ENCODE measurements around the gene ARPC5. TPM values are rescaled to one million over a fixed set of nuclear protein-coding genes. Genes with fewer than 3 reads are reported as not detected.
A peak's percentile ranks its signal among the peaks of the same experiment; 100 is the strongest.

Gene ARPC5
- polyA plus RNA-seq, 3 donors: 110 to 1,089 (median 1,064) TPM

GRCh38 chr1:183600634-183601033, 34.9 kb downstream of the ARPC5 start:
- TF ChIP-seq CTCF (IDR thresholded peaks at IDR 0.05): no peak
- Histone ChIP-seq H3K9me3 (replicated peaks in 1 of 2; ENCODE audit: control insufficient read depth in 1 of 2, insufficient read depth in 1 of 2, low read length in 2 of 2) (no peaks in the 10 kb centered on the region), H4K20me1 (ENCODE audit: insufficient read depth, low read length) (no peaks in the 10 kb centered on the region), H3K4me1 (ENCODE audit: control insufficient read depth in 1 of 2, insufficient read depth in 2 of 2, low read length in 2 of 2) (peaks cover 78 to 93% of the 10 kb centered on the region in 2 donors), H2AFZ (ENCODE audit: insufficient read depth, low read depth, low read length, poor library complexity, severe bottlenecking) (no peak overlapping the region), H3K4me3 (replicated peaks in 1 of 3; ENCODE audit: low read depth in 2 of 3, low read length in 3 of 3) (no peak overlapping the region), H3K4me2 (replicated peaks; ENCODE audit: extremely low read depth, low read length, poor library complexity, severe bottlenecking) (no peak overlapping the region), H3K79me2 (ENCODE audit: insufficient read depth, low read length) (peaks cover 11% of the 10 kb centered on the region), H3K27ac (ENCODE audit: low read depth in 1 of 2, low read length in 2 of 2) (peak overlapping the region; percentile 74 to 98), H3K9ac (ENCODE audit: insufficient read depth, low read length, poor library complexity, severe bottlenecking) (peak overlapping the region; percentile 46), H3K27me3 (ENCODE audit: control insufficient read depth in 2 of 2, insufficient read depth in 2 of 2, low read length in 2 of 2) (no peaks in the 10 kb centered on the region), H3K36me3 (replicated peaks in 1 of 2; ENCODE audit: control insufficient read depth in 1 of 2, insufficient read depth in 2 of 2, low read length in 2 of 2) (no peaks in the 10 kb centered on the region)
- Mint-ChIP-seq H3K36me3 (peaks cover 2 to 15% of the 10 kb centered on the region in 2 donors), H3K4me1 (peaks cover 92% of the 10 kb centered on the region), H3K9me3 (peaks cover 0 to 3% (median 0%) of the 10 kb centered on the region in 7 donors), H3K4me3 (no peak overlapping the region), H3K27ac (peak overlapping the region; percentile 96 to 99 (median 97)), H3K27me3 (ENCODE audit: low read depth in 3 of 3) (no peaks in the 10 kb centered on the region)
- intact Hi-C loops (cut with micrococcal nuclease): loop anchor here in 1 of 2 donors (1.0 kb wide), 1 partner anchor 10 kb away; the partner anchor contains the start of gene NCF2
- 100% methylated on average over 1 of the region's 3 CpGs for WGBS (ENCODE audit: insufficient coverage)
- peak; percentile 34 to 46 (median 37) for DNase-seq

DNA sequence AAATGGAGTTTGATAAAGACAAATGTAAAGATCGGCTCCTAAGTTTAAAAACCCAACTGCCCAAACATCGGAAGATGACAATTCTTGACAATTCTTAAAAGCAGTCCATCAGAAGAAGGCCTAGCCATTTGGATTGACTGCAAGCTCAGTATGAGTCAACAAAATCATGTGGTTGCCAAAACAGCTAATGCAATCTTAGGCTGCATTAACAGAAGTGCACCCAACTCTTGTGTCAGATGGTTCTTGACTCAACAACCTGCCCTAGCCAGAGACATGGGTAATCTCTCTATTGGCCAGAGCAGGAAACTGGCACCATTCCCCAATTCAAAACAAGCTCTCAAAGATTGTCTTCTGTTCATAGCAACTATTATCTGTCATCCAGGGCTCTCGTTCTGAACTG, 35.4 kb downstream of the ARPC5 start:
- no peaks in the 10 kb centered on the region for H4K20me1 ChIP-seq (ENCODE audit: insufficient read depth, low read length)
- peaks cover 90% of the 10 kb centered on the region for H3K4me1 Mint-ChIP-seq
- no peaks in the 10 kb centered on the region for H3K36me3 ChIP-seq (replicated peaks in 1 of 2; ENCODE audit: control insufficient read depth in 1 of 2, insufficient read depth in 2 of 2, low read length in 2 of 2)
- H3K4me3 ChIP-seq (replicated peaks in 1 of 3; ENCODE audit: low read depth in 2 of 3, low read length in 3 of 3): no peak overlapping the region
- H2AFZ ChIP-seq (ENCODE audit: insufficient read depth, low read depth, low read length, poor library complexity, severe bottlenecking): no peak overlapping the region
- H3K9me3 ChIP-seq (replicated peaks in 1 of 2; ENCODE audit: control insufficient read depth in 1 of 2, insufficient read depth in 1 of 2, low read length in 2 of 2): no peaks in the 10 kb centered on the region
- WGBS (ENCODE audit: insufficient coverage): 100% methylated on average over 1 of the region's 3 CpGs
- no peak overlapping the region for H3K4me3 Mint-ChIP-seq
- intact Hi-C loops (cut with micrococcal nuclease): loop anchor here in 1 of 2 donors (1.0 kb wide), 1 partner anchor 10 kb away; the partner anchor contains the start of gene NCF2
- H3K36me3 Mint-ChIP-seq: peaks cover 2 to 15% of the 10 kb centered on the region in 2 donors
- H3K27ac Mint-ChIP-seq: peak overlapping the region; percentile 96 to 99 (median 97)
- H3K27me3 ChIP-seq (ENCODE audit: control insufficient read depth in 2 of 2, insufficient read depth in 2 of 2, low read length in 2 of 2): no peaks in the 10 kb centered on the region
- no peaks in the 10 kb centered on the region for H3K27me3 Mint-ChIP-seq (ENCODE audit: low read depth in 3 of 3)
- peak; percentile 91 to 99 (median 97) for DNase-seq
- H3K9ac ChIP-seq (ENCODE audit: insufficient read depth, low read length, poor library complexity, severe bottlenecking): peak overlapping the region; percentile 46
- peaks cover 11% of the 10 kb centered on the region for H3K79me2 ChIP-seq (ENCODE audit: insufficient read depth, low read length)
- H3K4me1 ChIP-seq (ENCODE audit: control insufficient read depth in 1 of 2, insufficient read depth in 2 of 2, low read length in 2 of 2): peaks cover 76 to 93% of the 10 kb centered on the region in 2 donors
- H3K27ac ChIP-seq (ENCODE audit: low read depth in 1 of 2, low read length in 2 of 2): peak overlapping the region; percentile 74 to 98
- H3K4me2 ChIP-seq (replicated peaks; ENCODE audit: extremely low read depth, low read length, poor library complexity, severe bottlenecking): no peak overlapping the region
- TF ChIP-seq CTCF (IDR thresholded peaks at IDR 0.05): no peak
- peaks cover 0 to 6% (median 0%) of the 10 kb centered on the region in 7 donors for H3K9me3 Mint-ChIP-seq

All from CD14-positive monocyte (primary cell).